ENCODE measurements around the gene MTMR2. TPM values are rescaled to one million over a fixed set of nuclear protein-coding genes. Genes with fewer than 3 reads are reported as not detected.

Gene MTMR2
- total RNA-seq, 1 experiment from 2014 or later, result 44.2 TPM

DNA sequence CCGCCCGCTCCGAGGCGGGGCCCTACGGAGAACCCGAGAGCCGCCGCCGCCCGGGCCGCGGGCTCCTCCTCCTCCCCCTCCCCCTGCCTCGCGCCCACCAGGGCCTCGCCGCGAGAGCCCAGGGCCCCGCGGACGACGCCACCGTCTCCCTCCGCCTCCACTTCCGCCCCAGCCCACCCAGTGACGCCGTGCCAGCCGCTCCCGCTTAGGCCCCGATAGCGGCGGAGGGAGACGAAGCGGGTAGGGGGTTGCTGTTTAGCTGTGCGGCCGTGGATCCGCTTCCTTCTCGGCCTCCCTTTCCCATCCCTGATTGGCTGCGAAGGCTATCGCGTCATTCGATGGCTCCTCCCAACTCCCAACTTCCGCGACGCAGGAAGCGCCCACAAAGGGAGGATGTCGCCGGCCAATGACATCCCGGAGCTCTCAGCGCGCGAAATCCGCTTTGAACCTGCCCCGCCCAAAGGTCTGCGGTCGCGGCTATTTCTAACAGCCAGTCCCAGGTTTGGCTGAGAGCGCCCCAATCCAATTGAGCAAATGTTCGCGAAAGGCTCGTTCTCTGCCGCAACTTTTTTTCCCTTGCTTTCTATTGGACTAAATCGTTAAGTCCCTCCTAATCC lies 134.3 kb downstream of the MTMR2 start, which contains the start of gene FAM76B:
Gene FAM76B (minus strand): TSS at position 277 of the 617 bp plus-strand sequence. CDS start 304 bp downstream, outside the sequence.
- peak; percentile 95 to 97 for DNase-seq (ENCODE audit: low read depth in 1 of 2, low spot score in 2 of 2)
- H3K4me1 ChIP-seq (replicated peaks), result peaks cover 14% of the 10 kb centered on the region

DNA sequence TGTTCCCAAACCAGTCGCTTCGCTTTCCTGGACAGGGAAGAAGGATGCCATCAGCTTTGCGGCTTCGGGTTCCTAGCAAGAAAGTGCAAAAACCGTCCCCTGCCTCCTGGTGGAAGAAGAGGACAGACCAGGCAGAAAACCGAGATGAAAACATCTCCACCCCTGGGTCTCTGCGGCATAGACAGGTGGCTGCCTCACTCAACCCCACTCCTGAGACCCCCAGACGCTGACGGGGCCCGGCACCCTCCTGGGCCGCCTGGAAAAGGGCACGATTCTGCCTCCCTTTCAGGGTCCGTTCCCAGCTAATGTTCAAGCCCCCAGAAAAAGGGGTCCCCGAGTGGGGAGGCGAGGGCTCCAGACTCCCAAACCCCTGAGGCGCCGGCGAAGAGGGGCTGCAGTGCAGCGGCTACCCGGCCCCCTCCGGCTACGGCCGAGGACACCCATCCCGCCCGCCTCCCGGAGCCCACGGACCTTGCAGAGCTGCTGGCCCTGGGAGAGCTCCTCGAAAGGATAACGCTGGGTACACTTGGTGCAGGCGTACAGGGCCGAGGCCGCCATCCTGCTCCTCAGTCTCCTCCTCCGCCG lies 134.9 kb downstream of the MTMR2 start:
- Histone ChIP-seq H3K27me3 (replicated peaks) (no peaks in the 10 kb centered on the region), H3K36me3 (peaks cover 22% of the 10 kb centered on the region), H3K27ac (peak overlapping the region; percentile 94), H3K4me1 (replicated peaks) (peaks cover 14% of the 10 kb centered on the region), H3K4me3 (peak overlapping the region; percentile 74), H3K9me3 (replicated peaks) (no peaks in the 10 kb centered on the region)
- DNase-seq (ENCODE audit: low read depth in 1 of 2, low spot score in 2 of 2), result peak; percentile 25 to 39

More for the DNA sequence above, 134.3 kb downstream of the MTMR2 start, which contains the start of gene FAM76B:
- Histone ChIP-seq H3K36me3 (peaks cover 18% of the 10 kb centered on the region), H3K4me3 (peak within 1 kb of the TSS; percentile 74), H3K9me3 (replicated peaks) (no peaks in the 10 kb centered on the region), H3K27me3 (replicated peaks) (no peaks in the 10 kb centered on the region), H3K27ac (peak within 1 kb of the TSS; percentile 94)

Other genes with a start within 250 kb of the MTMR2 start
- 5.8 and 13.4 TPM in 2 replicates for gene FAM76B, start 134.3 kb downstream of the MTMR2 start, total RNA-seq (2014; rRNA removed; shearing (Covaris generic))
- 39.7 and 40.7 TPM in 2 replicates for gene CEP57, start 133.6 kb downstream of the MTMR2 start, total RNA-seq (2014; rRNA removed; shearing (Covaris generic))

All from SJSA1 (cell line).